SU-DHL-6 (cell line): Measurements from ENCODE around the gene USF1.

ENCODE experiments used
- H2AFZ ChIP-seq: fragments of 200-600 bp; sonication (generic); 2 replicates; pipeline ENCODE4 v1.6.1; 2014; ENCODE audit warnings: low read depth, mild to moderate bottlenecking, moderate library complexity, mixed read lengths, antibody characterized with exemption, low read length; ENCODE audit not compliant: severe bottlenecking
- H3F3A ChIP-seq: fragments of 200-600 bp; shearing (Covaris generic); 2 replicates; pipeline ENCODE4 v1.6.0; 2016; ENCODE audit warnings: antibody characterized with exemption, mild to moderate bottlenecking; ENCODE audit not compliant: insufficient read depth
- H3K27ac ChIP-seq: fragments of 200-600 bp; sonication (generic); 2 replicates; pipeline ENCODE4 v1.5.1; 2016; ENCODE audit warnings: low read depth, mild to moderate bottlenecking, low read length, moderate library complexity, mixed read lengths
- H3K27me3 ChIP-seq: fragments of 200-600 bp; sonication (generic), shearing (Covaris generic); 2 replicates; pipeline ENCODE4 v1.6.0; 2014; ENCODE audit warnings: mild to moderate bottlenecking, low read length
- H3K36me3 ChIP-seq: fragments of 200-600 bp; sonication (generic); 2 replicates; pipeline ENCODE4 v1.6.1; 2014; ENCODE audit warnings: mild to moderate bottlenecking, low read length, mixed read lengths
- H3K4me2 ChIP-seq: fragments of 300-600, 200-600 bp; shearing (Covaris generic), sonication (generic); 2 replicates; pipeline ENCODE4 v1.6.0; 2014; ENCODE audit warnings: low read length, low read depth, mild to moderate bottlenecking; ENCODE audit not compliant: poor library complexity, severe bottlenecking
- H3K4me3 ChIP-seq: fragments of 200-600 bp; sonication (generic); 2 replicates; pipeline ENCODE4 v1.5.1; 2014; ENCODE audit warnings: antibody characterized with exemption, low read length, mild to moderate bottlenecking, mixed read lengths; ENCODE audit not compliant: insufficient read depth, poor library complexity, severe bottlenecking
- H3K79me2 ChIP-seq: fragments of 200-600 bp; sonication (generic); 2 replicates; pipeline ENCODE4 v1.6.1; 2014; ENCODE audit warnings: mild to moderate bottlenecking, low read length, moderate library complexity; ENCODE audit not compliant: insufficient read depth
- H3K9ac ChIP-seq: fragments of 200-600 bp; sonication (generic); 2 replicates; pipeline ENCODE4 v1.7.0; 2014; ENCODE audit warnings: mild to moderate bottlenecking, low read length
- H3K9me2 ChIP-seq: fragments of 200-600 bp; sonication (generic); replicated peaks from 2 replicates; pipeline ENCODE4 v1.6.1; 2014; ENCODE audit warnings: low read length; ENCODE audit not compliant: insufficient read depth
- H3K9me3 ChIP-seq: fragments of 200-600 bp; sonication (generic); 2 replicates; pipeline ENCODE4 v1.6.1; 2014; ENCODE audit warnings: low read length, mixed read lengths; ENCODE audit not compliant: insufficient read depth
- H4K20me1 ChIP-seq: fragments of 200-600 bp; sonication (generic); 2 replicates; pipeline ENCODE4 v1.6.1; 2014; ENCODE audit warnings: low read depth, mild to moderate bottlenecking, antibody characterized with exemption, low read length, moderate library complexity, mixed read lengths
- CTCF ChIP-seq: fragments of 200-600 bp; sonication (generic); IDR thresholded peaks from one replicate; pipeline ENCODE4 v1.5.1; 2017; ENCODE audit warnings: antibody characterized with exemption, mild to moderate bottlenecking, low read length, moderate library complexity; ENCODE audit not compliant: insufficient read depth, poor library complexity, severe bottlenecking
- EZH2phosphoT487 ChIP-seq: fragments of 200-600 bp; sonication (generic), shearing (Covaris generic); conservative IDR thresholded peaks from 2 replicates; pipeline ENCODE4 v1.6.1; 2018; ENCODE audit warnings: mild to moderate bottlenecking, antibody characterized with exemption, low read length, moderate library complexity, mixed read lengths

The USF1 gene

GRCh38 chr1:161071886-161072371 lies 26.2 kb upstream of the USF1 start:
- no peaks in the 10 kb centered on the region for H3K9me3 ChIP-seq
- no peak overlapping the region for H3K9ac ChIP-seq
- H3K9me2 ChIP-seq: no peaks in the 10 kb centered on the region
- no peaks in the 10 kb centered on the region for H4K20me1 ChIP-seq
- H3F3A ChIP-seq: peaks cover 11% of the 10 kb centered on the region; the same call in 1 of the 2 replicates
- H3K36me3 ChIP-seq: no peaks in the 10 kb centered on the region
- H3K4me3 ChIP-seq: no peak overlapping the region
- peaks cover 25% of the 10 kb centered on the region for H3K79me2 ChIP-seq
- H3K4me2 ChIP-seq: no peak overlapping the region
- TF ChIP-seq CTCF: peak; percentile 30
- no peak for TF ChIP-seq EZH2phosphoT487
- no peak overlapping the region for H2AFZ ChIP-seq
- H3K27ac ChIP-seq: no peak overlapping the region
- no peaks in the 10 kb centered on the region for H3K27me3 ChIP-seq

GRCh38 chr1:161070761-161071160 lies 25.0 kb upstream of the USF1 start:
- no peak overlapping the region for H2AFZ ChIP-seq
- H4K20me1 ChIP-seq: no peaks in the 10 kb centered on the region
- H3K27ac ChIP-seq: no peak overlapping the region
- peaks cover 34% of the 10 kb centered on the region for H3K79me2 ChIP-seq
- H3K9me3 ChIP-seq: no peaks in the 10 kb centered on the region
- no peaks in the 10 kb centered on the region for H3K36me3 ChIP-seq
- no peak overlapping the region for H3K4me3 ChIP-seq
- H3K27me3 ChIP-seq: no peaks in the 10 kb centered on the region
- no peak for TF ChIP-seq CTCF
- TF ChIP-seq EZH2phosphoT487: no peak
- H3K9me2 ChIP-seq: no peaks in the 10 kb centered on the region
- H3K4me2 ChIP-seq: no peak overlapping the region
- H3K9ac ChIP-seq: no peak overlapping the region
- H3F3A ChIP-seq: peaks cover 14% of the 10 kb centered on the region; the same call in 1 of the 2 replicates

GRCh38 chr1:161069731-161070270 lies 24.0 kb upstream of the USF1 start, which contains the start of gene ARHGAP30:
ARHGAP30 (minus strand) TSS chr1:161069891; CDS start chr1:161069624, 267 bp downstream.
- Histone ChIP-seq H3K9me2 (no peaks in the 10 kb centered on the region), H3F3A (peaks cover 14% of the 10 kb centered on the region; the same call in 1 of the 2 replicates), H3K9ac (peak within 1 kb of the TSS; percentile 93), H3K4me3 (peak within 1 kb of the TSS; percentile 79), H4K20me1 (no peaks in the 10 kb centered on the region), H3K36me3 (no peaks in the 10 kb centered on the region), H3K27me3 (no peaks in the 10 kb centered on the region), H3K27ac (peak within 1 kb of the TSS; percentile 83), H2AFZ (peak within 1 kb of the TSS; percentile 55), H3K4me2 (peak within 1 kb of the TSS; percentile 77), H3K9me3 (no peaks in the 10 kb centered on the region), H3K79me2 (peaks cover 40% of the 10 kb centered on the region)
- TF ChIP-seq EZH2phosphoT487: no peak
- TF ChIP-seq CTCF: no peak
